ENCODE measurements around the gene ASB18.
"Not testable (repeated sequence)": the region's sequence is repeated elsewhere in the genome, so short reads cannot be mapped to it uniquely, and the experiment has no call there.

The ASB18 gene

DNA sequence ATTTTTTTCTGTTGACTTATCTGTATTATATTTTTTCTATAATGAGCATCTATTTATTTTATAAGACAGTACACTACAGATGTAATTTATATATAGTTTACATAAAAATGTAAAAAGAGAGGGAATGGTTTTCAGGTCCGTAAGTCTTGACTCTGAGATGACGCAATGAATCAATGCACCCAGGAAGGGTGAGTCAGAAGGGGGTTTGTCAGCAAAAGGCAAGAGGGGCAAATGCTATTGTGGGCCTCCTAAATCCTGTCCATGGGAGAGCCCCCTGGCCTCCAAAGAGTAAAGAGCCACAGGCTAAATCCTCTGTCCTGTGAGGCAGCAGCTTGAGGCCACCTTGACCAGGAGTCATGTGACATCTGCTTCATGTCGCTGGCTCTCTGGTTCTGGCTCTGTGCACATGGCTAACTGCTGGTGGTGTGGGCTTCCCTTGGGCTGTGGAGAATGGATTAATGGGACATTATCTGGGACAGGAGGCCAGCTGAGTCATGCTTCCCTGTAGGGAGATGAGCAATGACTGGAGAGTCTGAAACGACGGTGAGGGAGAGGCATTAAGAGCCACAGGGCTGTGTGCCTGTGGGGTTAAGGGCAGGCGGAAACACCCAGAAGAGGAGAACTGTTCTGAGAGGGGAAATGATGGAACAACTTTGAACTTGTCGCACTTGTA is 22.8 kb upstream of the ASB18 start:
- DNase-seq (ENCODE audit: low spot score), result no peak

DNA sequence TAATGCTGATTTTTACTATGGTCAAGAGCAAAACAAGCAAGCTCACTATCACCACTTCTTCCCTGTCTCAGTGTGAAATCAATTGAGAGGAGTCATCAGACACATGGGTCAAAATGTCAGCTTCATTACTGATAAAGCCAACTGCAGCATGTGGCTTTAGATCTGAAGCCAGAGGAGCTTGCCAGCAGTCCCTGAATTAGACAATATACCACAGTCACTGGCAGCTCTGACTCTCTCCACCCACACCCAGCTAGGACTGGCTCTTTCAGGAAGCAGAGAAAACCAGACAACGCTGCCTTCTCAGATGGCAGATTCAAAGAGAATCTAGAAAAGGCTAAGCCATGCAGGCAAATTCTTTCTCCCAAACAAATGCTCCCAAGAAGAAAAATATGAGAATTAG is 20.0 kb upstream of the ASB18 start:
- DNase-seq (ENCODE audit: low spot score), result no peak

DNA sequence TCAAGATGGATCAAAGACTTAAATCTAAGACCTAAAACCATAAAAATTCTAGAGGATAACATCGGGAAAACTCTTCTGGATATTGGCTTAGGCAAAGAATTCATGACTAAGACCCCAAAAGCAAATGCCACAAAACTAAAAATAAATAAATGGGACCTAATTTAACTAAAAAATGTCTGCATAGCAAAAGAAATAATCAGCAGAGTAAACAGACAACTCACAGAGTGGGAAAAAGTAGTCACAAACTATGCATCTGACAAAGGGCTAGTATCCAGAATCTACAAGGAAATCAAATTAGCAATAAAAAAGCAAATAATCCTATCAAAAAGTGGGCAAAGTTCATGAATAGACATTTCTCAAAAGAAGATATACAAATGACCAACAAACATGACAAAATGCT is 18.2 kb upstream of the ASB18 start:
- DNase-seq (ENCODE audit: low spot score), result no peak

DNA sequence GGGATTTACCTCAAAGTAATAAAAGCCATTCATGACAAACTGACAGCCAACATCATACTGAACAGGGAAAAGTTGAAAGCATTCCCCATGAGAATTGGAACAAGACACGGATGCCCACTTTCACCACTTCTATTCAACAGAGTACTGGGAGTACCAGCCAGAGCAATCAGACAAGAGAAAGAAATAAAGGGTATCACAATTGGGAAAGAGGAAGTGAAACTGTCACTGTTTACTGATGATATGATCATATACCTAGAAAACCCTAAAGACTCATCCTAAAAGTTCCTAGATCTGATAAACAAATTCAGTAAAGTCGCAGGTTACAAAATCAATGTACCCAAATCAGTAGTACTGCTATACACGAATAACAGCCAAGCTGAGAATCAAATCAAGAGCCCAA is 17.2 kb upstream of the ASB18 start:
- no peak for DNase-seq (ENCODE audit: low spot score)

DNA sequence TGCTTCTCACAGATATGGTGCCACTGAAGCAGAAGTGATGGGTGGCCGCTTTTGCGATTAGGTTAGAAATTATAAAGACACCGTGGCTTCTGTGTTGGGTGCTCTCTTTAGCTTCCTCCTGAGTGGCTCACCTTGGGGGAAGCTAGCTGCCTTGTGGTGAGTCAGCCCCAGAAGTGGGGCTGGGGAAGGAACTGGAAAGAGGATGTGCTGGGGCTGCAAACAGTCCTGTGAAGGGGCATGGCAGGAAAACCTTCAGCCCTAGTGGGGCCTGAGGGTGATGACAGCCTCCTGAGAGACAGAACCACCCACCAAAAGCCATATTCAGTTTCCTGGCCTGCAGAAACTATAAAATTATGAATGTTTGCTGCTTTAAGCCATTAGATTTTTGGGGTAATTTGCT is 8.9 kb upstream of the ASB18 start:
- DNase-seq (ENCODE audit: low spot score), result no peak

- DNase-seq (ENCODE audit: low spot score), result no peak
Measured at GRCh38 chr2:236271851-236272250, 7.6 kb upstream of the ASB18 start.

DNA sequence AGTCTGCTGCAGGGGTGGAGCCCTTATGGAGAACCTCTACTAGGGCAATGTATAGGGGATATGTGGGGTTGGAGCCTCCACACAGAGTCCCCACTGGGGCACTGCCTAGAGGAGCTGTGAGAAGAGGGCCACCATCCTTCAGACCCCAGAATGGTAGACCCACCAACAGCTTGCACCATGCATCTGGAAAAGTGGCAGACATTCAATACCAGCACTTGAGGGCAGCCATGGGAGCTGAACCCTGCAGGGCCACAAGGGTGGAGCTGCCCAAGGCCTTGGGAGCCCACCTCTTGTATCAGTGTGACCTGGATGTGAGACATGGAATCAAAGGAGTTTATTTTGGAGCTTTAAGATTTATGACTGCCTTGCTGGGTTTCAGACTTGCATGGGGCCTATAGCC is 5.7 kb upstream of the ASB18 start:
- not testable (repeated sequence) for DNase-seq (ENCODE audit: low spot score)

DNA sequence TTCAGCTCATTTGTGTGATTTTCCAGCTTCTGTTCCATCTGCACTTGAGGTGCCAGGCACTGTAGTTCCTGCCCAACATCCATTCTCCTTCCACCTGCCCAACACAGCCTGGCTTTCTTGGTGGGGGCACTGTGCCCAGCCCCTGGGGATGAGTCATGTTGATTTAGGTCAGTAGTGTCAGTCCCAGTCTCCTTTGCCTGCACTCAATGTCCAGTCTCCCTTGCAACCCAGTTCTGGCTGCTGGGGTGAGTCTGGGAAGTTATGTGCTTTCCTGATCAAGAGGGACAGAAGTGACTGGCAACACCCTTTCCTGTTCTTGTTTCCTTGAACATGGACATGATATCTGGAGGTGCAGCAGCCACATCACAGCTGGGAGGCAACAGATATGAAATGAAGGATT is 1.5 kb upstream of the ASB18 start:
- DNase-seq (ENCODE audit: low spot score), result no peak

DNA sequence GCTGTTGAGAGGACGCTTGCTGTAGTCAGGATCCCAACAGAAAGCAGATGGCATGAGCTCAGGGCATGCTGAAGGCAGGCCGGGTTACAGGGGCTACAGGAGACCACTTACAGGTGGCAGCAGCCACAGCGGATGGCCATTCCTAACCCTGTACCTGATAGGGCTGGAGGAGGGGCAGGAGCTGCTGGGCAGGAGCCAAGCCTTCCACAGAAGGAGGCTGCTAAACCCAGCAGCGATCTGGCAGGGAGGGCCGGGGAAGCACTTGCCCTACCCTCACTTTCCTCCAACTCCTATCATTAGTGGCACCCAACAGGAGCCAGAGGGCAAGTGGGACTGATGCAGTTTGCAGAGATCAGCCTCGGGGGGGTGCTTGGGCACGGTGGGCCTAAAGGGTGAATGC is 2.0 kb downstream of the ASB18 start:
- no peak for DNase-seq (ENCODE audit: low spot score)

- DNase-seq (ENCODE audit: low spot score), result no peak
Measured at GRCh38 chr2:236261452-236261851, 2.8 kb downstream of the ASB18 start.

- no peak for DNase-seq (ENCODE audit: low spot score)
Measured at GRCh38 chr2:236259371-236259770, 4.8 kb downstream of the ASB18 start.

DNA sequence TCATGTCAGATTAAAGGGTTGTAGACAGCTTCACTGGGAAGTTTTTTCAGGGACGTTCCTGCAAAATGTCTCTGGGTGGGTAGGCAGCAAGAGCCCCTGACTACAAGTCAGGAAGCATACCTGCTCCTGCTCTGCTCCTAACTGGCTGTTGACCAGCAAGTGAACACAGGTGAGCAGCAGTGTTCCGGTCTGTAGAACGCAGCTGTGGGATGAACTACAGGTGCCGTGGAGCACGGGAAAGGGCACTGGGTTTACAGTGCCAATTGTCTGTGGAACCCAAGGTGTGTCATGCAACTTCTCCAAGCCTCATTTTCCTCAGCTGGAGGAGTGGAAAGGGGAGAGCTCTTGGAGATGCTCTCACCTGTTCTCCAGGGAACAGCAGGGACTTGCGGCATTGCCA is 6.6 kb downstream of the ASB18 start:
- no peak for DNase-seq (ENCODE audit: low spot score)

DNA sequence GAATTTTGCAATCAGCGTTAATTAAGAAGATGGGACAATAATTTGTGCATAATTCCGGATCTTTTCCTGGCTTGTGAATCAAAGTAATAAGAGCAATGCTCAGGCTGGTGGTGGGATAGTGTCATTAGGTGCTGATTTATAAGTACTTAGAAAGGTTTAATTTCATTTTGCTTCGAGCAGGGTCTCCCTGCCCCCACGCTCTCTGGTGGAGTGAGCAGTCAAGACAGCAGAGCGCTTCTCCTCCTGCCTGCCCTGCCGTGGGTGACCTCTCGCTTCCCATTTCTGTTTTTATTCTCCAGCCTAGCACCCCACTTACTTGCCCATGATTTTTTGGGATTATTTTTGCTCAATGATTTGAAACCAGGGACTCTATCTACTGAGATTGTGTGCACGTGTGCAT is 7.1 kb downstream of the ASB18 start:
- DNase-seq (ENCODE audit: low spot score), result no peak

DNA sequence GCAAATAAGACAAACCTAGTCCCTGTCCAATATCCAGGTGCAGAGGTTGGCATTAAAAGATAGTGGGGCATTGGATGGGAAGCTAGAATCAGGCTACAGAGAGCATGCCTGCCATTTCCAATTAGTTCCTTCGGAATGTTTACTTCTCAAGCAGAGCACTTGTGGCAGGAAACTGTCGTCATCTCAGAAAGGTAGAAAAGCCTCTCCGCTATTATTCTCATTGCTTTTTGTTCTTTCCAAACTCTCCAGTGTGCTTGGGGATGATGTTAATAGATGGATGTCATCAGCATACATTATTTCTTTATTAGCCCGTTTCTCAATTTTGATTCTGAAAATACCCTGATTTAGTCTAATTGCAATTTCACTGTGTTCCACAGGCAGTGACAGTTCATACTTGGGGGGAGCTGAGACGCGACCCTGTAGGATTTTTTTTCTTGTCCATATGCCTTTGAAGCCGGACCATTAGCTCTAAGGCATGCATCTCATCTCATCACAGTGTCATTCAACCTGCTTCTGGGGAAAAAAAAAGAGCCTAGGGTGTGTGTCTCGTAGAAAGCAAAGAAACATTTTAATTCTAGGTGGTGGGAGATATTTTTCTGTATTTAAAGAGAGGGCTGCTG is 7.7 kb downstream of the ASB18 start:
- DNase-seq (ENCODE audit: low spot score), result no peak

DNA sequence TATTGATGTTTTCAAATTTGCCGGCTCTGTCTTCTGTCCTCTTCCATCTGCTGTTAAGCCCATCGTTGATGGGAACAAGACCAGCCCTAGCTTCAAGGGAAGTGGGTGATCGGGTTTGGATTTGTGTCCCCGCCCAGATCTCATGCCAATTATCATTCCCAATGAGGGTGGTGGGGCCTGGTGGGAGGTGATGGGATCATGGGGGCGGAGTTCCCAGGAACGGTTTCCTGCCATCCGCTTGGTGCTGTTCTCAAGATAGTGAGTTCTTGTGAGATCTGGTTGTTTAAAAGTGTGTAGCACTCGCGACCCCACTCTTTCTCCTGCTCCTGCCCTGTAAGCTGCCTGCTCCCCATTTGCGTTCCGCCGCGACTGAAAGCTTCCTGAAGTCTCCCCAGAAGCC is 9.5 kb downstream of the ASB18 start:
- DNase-seq (ENCODE audit: low spot score), result no peak

DNA sequence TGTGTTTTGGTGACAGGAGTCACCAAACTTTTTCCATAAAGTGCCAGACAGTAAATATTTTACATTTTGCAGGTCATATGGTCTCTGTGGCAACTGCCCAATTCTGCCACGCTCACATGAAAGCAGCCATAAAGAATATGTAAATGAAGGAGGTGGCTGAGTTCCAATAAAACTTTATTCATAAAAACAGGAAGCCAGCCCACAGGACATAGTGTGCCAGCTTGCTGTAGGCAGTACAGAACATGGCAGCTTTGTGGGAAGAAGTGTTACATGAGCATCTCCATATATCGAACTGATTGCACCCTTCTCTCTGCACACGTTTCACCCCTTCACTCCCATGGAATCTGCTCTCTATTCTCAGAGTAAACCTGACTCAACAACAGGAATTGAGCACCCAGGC is 10.2 kb downstream of the ASB18 start:
- DNase-seq (ENCODE audit: low spot score), result no peak

DNA sequence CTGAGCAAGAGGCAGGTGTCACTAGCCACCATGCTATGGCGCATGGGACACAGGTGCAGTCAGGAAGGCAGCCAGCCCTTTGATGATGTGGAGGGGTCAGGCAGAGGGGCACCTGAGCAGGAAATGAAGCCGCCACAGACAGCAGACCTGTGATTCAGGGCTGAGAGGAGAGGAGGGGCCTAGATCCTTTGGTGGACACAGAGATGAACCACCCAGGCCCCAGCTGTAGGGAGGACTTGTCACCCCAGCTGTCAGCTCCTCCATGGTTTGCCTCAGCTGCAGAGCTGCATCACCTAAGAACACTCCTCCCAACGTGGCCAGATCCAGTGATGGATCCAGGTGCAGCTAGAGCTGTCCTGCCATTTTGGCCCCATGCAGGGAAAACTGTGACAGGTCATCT is 11.6 kb downstream of the ASB18 start:
- DNase-seq (ENCODE audit: low spot score), result no peak

- DNase-seq (ENCODE audit: low spot score), result no peak
Measured at GRCh38 chr2:236250909-236251579, 13.2 kb downstream of the ASB18 start.

GRCh38 chr2:236250286-236250685 is 13.9 kb downstream of the ASB18 start:
- no peak for DNase-seq (ENCODE audit: low spot score)

DNA sequence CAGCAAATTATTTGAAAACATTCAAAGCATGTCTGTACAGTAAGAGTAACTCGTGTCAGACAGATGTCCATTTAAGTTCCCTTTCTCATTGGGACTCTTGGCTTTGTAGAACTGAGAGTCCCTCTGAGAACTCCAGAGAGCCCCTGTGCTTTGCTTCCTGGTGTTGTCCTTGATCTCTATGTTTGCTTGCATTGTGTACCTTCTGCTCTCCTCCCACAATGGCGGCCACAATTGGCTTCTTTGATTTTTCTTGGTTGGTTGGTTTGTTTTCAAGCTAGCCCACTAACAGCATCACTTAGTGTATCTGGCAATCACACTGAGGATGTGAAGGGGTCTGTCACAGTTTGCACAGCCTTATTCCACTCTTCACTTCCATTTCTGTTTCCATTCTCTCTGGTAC is 15.1 kb downstream of the ASB18 start:
- no peak for DNase-seq (ENCODE audit: low spot score)

DNA sequence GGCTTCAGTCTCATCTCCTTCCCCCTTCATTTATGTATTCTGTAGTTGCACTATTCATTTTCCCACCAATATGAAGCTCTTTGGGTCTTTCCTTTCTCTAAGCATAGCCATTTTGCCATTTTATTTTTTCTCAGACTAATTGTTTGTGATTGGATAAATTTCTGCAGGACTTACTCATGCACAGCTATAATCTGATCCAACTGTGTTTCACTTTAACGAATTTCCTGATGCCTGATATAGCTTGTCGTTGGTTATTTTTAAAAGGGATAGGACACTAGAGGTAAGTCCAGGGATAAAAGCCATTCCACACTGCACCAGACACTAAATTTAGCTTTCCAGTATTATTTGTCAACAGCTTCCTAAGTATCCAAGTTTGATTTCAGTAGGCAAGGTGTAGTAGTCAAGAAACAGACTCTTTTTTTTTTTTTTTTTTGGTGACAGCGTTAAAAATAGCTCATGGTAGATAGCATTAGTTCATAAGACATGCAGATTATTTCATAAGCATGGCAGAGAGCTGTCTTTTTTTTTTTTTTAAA is 17.4 kb downstream of the ASB18 start:
- DNase-seq (ENCODE audit: low spot score), result no peak

- no peak for DNase-seq (ENCODE audit: low spot score)
Measured at GRCh38 chr2:236244256-236244655, 19.9 kb downstream of the ASB18 start.

DNA sequence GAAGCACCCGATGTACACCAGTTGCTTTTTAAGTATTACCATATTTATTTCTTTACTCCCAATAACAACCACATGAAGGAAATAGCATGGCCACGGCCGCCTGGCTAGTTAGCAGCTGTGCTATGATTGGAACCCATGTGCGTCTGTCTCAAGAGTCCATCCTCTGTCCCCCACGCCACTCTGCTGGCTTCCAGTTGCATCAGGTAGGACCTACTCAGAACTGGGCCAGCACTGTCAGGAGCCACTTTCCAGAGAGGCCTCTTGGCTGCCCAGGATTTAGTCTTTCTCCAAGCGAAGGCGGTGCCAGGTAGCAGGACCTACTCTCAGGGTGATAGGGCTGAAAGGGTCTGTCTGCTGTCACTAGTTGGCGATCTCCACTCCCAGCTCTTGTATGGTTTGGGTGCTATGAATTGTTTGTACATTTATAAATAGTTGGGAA is 22.1 kb downstream of the ASB18 start:
- DNase-seq (ENCODE audit: low spot score), result no peak

All from hepatic stellate cell (primary cell).